ENCODE measurements around the gene EGFR.

GRCh38 chr7:54989453-54990225, 29.2 kb upstream of the EGFR start:
- TF ChIP-seq CTCF (IDR thresholded peaks at IDR 0.05) (no peak), RAD21 (IDR thresholded peaks at IDR 0.05; ENCODE audit: low read length) (no peak), YY1 (IDR thresholded peaks at IDR 0.05; ENCODE audit: low read depth) (no peak)
- TF ChIP-seq, protein P1, sequence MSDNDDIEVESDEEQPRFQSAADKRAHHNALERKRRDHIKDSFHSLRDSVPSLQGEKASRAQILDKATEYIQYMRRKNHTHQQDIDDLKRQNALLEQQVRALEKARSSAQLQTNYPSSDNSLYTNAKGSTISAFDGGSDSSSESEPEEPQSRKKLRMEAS (IDR thresholded peaks at IDR 0.05; ENCODE audit: low read depth): no peak

Data from SK-N-SH (cell line).